Natural killer cell treated with Interleukin-12 subunit alpha and Interleukin-12 subunit beta and Interleukin-15 and Interleukin-18, amount 100 ng/mL, for 72 hours (primary cell): ENCODE data around the gene SLC9A9. TPM values are rescaled to one million over a fixed set of nuclear protein-coding genes. Genes with fewer than 3 reads are reported as not detected.

ENCODE experiments used
- ATAC-seq, 2 donors: fragments of 150-1000 bp; cut with Tn5 transposase in 1 of 2; sonication (Bioruptor Pico), chemical (Tn5 transposase) in 1 of 2; 2 replicates each; pipeline ENCODE4 v1.10.0; 2021
- DNase-seq: peaks from one replicate; pipeline ENCODE4 v3.0.0; 2022; ENCODE audit warnings: low spot score
- H3K27ac Mint-ChIP-seq, 2 donors: 1 replicate in 1 of 2; 2 replicates in 1 of 2; pipeline ENCODE4 v1.8.0; 2022; ENCODE audit warnings: mixed read lengths in 2 of 2, mild to moderate bottlenecking in 1 of 2, moderate library complexity in 1 of 2
- H3K27me3 Mint-ChIP-seq, 2 donors: 1 replicate in 1 of 2; 2 replicates in 1 of 2; pipeline ENCODE4 v1.8.0; 2022; ENCODE audit warnings: mixed read lengths in 2 of 2
- H3K36me3 Mint-ChIP-seq: one replicate; pipeline ENCODE4 v1.8.0; 2022; ENCODE audit warnings: mixed read lengths
- H3K4me1 Mint-ChIP-seq, 2 donors: 1 replicate in 1 of 2; 2 replicates in 1 of 2; pipeline ENCODE4 v1.8.0; 2022; ENCODE audit warnings: low read depth in 2 of 2, mixed read lengths in 2 of 2, mild to moderate bottlenecking in 1 of 2
- H3K4me3 Mint-ChIP-seq: one replicate; pipeline ENCODE4 v1.8.0; 2022; ENCODE audit warnings: mixed read lengths
- H3K9me3 Mint-ChIP-seq: 2 replicates; pipeline ENCODE4 v1.8.0; 2022; ENCODE audit warnings: mixed read lengths
- total RNA-seq, 2 donors: library from RNA; stranded (reverse); gene quantifications; one replicate each; pipeline ENCODE4 v1.2.3, GENCODE V29; 2022

The SLC9A9 gene
- total RNA-seq, 2 donors from 2014 or later: 11.0 to 11.9 TPM

DNA sequence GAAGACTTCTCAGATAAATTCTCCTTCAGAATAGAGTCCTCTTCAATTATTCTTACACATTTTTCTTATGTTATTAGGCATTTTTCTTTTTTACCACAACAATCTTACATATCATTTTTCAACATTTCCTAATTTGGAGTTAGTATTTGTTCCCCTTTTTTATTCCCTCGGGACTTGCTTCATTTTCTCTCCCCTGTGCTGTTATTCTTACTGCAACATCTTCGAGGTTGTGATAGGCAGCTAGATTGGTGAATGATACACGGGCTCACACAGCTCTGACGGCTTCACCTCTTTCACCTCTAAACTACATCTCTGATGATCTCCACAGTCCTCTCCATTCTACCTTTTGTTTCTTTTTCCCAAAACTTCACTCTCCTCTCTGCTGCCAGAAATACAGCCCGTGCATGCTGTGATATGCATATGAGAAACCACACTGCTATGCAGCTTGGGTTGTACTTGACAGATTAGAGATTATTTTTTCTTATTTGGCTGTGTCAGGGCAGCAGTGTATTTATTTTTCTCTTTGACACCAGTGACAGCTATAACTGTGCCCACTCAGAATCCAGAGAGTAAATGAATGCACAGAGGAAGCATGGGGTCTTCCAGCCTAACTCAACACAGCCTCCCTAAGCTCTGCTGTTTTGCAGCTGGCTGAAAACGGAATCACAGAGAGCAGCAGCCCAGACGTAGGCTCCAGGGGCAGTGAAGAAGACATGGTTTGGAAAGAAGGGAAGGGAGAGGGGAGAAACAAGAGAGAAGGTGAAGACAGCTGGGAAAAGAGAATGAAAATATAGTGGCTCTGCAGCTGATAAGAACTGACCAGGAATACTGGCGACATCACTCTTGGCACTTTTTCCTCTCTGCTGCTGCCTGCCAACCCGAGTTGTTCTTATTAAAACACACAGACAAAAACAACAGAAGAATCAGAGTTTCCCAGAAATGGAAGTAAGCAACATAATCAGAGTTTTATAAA is 61.8 kb downstream of the SLC9A9 start:
- ATAC-seq: no peak
- Mint-ChIP-seq H3K27ac (no peak overlapping the region), H3K36me3 (peaks cover 11% of the 10 kb centered on the region), H3K4me1 (peaks cover 4% of the 10 kb centered on the region in 2 donors), H3K9me3 (peaks cover 3% of the 10 kb centered on the region), H3K27me3 (no peaks in the 10 kb centered on the region), H3K4me3 (no peak overlapping the region)
- DNase-seq: no peak

DNA sequence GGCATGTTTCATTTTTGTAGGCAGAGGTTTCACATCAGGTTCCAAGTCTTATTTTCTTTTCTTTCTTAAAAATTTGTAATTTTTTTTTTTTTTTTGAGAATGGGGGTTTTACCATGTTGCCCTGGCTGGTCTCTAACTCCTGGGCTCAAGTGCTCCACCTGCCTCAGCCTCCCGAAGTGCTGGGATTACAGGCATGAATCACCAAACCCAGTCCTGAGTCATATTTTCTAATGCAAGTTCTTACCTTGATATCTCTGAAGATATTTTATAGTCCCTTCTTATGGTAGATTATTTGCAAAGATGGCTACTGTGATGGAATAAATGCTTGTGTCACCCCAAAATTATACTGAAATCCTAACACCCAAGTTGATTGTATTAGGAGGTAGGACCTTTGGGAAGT is 63.8 kb downstream of the SLC9A9 start:
- H3K27me3 Mint-ChIP-seq: no peaks in the 10 kb centered on the region

DNA sequence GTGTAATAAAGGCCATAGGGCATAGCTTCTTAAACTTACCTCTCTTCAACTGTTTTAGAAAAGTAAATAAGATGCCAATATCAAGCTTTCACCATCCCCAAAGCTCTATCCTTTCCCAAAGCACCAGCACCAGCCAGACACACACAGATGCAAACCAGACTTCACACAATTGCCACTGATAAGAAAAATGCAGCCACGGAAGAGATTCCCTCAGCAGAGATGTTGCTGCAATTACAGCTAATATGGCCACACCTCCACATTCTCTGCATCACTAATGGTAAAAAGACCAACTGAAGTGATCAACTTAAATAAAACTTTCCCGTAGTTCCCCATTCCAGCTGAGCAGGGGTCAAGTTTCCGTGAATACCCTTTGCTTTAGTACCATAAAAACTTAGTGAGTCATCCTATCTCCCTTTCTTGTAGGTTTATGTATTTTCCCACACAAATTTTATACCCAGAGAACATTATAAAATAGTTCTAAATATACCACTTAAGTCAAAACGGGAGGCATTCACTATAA is 64.4 kb downstream of the SLC9A9 start:
- Mint-ChIP-seq H3K27ac (no peak overlapping the region), H3K36me3 (peaks cover 11% of the 10 kb centered on the region), H3K4me3 (no peak overlapping the region), H3K9me3 (peaks cover 3% of the 10 kb centered on the region), H3K27me3 (no peaks in the 10 kb centered on the region), H3K4me1 (peaks cover 4% of the 10 kb centered on the region in 2 donors)
- no peak for ATAC-seq
- DNase-seq: no peak

More for the DNA sequence above, 63.8 kb downstream of the SLC9A9 start:
- Mint-ChIP-seq H3K4me3 (no peak overlapping the region), H3K4me1 (peaks cover 4% of the 10 kb centered on the region in 2 donors), H3K9me3 (peaks cover 3% of the 10 kb centered on the region), H3K27ac (no peak overlapping the region), H3K36me3 (peaks cover 11% of the 10 kb centered on the region)
- no peak for ATAC-seq
- no peak for DNase-seq

DNA sequence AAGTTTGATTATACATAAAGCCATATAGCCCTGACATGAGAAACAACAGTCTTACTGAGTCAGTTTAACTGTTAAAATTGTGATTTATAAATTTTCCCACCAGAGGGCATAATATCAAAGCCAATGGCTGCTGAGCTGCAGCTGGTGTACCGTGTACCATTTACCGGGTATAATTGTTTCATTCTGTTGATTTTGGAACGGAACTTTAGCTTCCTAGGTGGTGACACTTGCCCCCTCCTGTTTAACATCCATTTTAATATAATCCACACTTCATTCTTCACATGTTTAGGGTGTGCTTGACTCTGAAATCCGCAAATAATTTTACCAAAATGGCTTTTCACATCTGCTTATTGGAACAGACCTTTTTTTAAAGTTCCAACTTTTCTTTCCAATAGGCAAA is 72.8 kb downstream of the SLC9A9 start:
- peak; percentile 62 to 73 for ATAC-seq
- H3K4me3 Mint-ChIP-seq: no peak overlapping the region

DNA sequence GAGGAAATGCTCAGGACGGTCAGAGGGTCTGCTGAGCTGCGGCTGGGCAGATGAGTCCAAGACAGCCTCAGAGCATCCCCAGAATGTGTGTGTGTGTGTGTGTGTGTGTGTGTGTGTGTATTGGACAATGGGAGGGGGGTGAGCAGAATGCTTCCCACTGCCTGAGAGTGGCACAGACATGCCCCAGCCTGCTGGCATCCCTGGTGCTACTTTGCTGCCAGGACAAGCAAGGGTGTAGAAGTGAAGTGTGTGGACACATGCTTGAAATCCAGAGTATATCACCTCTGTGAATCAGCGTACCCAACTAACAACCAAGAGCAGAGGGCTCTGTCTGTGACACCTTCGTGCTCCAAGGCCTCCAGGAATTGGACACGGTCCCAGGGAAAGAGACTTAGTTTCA is 76.3 kb downstream of the SLC9A9 start:
- H3K9me3 Mint-ChIP-seq: no peaks in the 10 kb centered on the region
- ATAC-seq (no peak), DNase-seq (no peak)
- H3K4me1 Mint-ChIP-seq: no peaks in the 10 kb centered on the region
- no peaks in the 10 kb centered on the region for H3K27me3 Mint-ChIP-seq
- H3K36me3 Mint-ChIP-seq: no peaks in the 10 kb centered on the region
- no peak overlapping the region for H3K27ac Mint-ChIP-seq
- H3K4me3 Mint-ChIP-seq: no peak overlapping the region

More for the DNA sequence above, 72.8 kb downstream of the SLC9A9 start:
- no peaks in the 10 kb centered on the region for H3K9me3 Mint-ChIP-seq
- no peak overlapping the region for H3K27ac Mint-ChIP-seq
- no peaks in the 10 kb centered on the region for H3K4me1 Mint-ChIP-seq
- H3K27me3 Mint-ChIP-seq: no peaks in the 10 kb centered on the region
- no peaks in the 10 kb centered on the region for H3K36me3 Mint-ChIP-seq
- DNase-seq: no peak

DNA sequence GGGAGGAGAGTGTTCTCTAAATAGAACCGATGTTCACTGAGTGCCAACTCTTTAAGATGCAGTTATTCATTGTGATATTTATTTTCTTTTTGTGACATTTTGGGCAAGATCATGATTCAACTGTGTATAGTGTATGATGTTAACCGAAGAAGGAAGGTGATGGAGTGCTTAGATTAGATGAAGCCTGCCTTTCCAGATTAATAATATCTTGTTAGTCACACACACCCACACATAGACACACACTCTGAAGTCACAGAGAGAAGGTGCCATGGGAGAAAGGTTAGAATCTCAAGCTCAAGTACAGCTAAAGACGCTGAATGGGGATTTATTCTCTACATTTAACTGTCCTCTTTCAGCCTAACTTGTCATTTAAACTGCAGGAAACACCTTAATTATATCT is 77.0 kb downstream of the SLC9A9 start:
- ATAC-seq: no peak
- H3K4me1 Mint-ChIP-seq: peaks cover 0 to 1% of the 10 kb centered on the region in 2 donors
- H3K36me3 Mint-ChIP-seq: no peaks in the 10 kb centered on the region
- no peaks in the 10 kb centered on the region for H3K9me3 Mint-ChIP-seq
- DNase-seq: no peak
- no peak overlapping the region for H3K27ac Mint-ChIP-seq
- no peak overlapping the region for H3K4me3 Mint-ChIP-seq
- no peaks in the 10 kb centered on the region for H3K27me3 Mint-ChIP-seq

DNA sequence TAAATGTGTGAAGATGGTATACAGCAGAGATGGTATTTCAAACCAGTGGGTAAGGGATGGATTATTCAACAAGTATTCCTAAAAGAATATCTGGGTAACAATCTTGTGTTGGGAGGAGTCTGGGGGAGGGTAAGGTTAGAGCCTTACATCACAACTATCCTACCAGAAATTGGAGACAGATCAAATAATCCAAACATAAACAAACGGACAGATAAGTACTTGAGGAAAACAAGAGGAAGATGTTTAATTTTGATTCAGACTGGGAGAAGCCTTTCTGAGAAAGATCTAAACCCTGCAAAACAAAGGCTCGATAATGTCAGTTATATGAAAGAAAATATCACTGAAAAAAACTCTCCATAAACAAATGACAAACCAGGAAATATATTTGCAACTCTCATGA is 77.9 kb downstream of the SLC9A9 start:
- Mint-ChIP-seq H3K27me3 (no peaks in the 10 kb centered on the region), H3K36me3 (no peaks in the 10 kb centered on the region), H3K4me1 (peaks cover 0 to 5% of the 10 kb centered on the region in 2 donors), H3K4me3 (no peak overlapping the region), H3K9me3 (no peaks in the 10 kb centered on the region), H3K27ac (no peak overlapping the region)
- ATAC-seq (no peak), DNase-seq (no peak)

DNA sequence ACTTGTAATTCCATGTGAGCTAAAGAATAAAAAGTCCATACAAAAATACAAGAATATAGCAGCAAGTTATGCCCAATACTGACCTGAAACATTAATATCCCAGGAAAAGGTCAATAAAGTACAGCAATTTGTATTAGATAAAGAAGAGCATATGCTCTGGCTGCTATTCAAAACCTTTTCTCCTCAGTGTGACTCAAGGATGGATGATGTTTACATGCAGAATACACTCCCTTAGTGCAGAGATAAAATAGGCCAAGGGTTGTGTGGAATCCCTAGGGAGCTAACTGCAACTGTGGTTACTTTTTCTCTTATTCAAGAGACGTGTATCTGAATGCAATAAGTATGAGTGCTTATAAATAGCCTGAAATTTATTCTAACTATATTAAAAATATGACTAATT is 78.7 kb downstream of the SLC9A9 start:
- ATAC-seq (no peak), DNase-seq (no peak)
- no peaks in the 10 kb centered on the region for H3K27me3 Mint-ChIP-seq
- H3K4me1 Mint-ChIP-seq: peaks cover 0 to 8% of the 10 kb centered on the region in 2 donors
- no peak overlapping the region for H3K27ac Mint-ChIP-seq
- no peaks in the 10 kb centered on the region for H3K9me3 Mint-ChIP-seq
- no peak overlapping the region for H3K4me3 Mint-ChIP-seq
- no peaks in the 10 kb centered on the region for H3K36me3 Mint-ChIP-seq

DNA sequence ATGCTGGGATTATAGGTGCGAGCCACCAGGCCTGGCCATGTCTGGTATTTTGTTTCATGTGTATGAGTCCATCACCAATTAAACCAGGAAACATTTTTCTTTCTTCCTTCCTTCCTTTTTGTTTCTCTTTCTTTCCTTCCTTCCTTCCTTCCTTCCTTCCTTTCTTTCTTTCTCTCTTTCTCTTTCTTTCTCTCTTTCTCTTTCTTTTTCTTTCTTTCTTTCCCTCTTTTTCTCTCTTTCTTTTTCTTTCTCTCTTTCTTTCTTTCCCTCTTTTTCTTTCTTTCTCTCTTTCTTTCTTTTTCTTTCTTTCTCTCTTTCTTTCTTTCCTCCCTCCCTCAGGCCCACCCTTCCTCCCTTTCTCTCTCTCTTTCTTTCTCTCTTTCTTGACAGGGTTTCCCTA is 83.4 kb downstream of the SLC9A9 start:
- H3K36me3 Mint-ChIP-seq: no peaks in the 10 kb centered on the region
- DNase-seq (no peak), ATAC-seq (no peak)
- H3K4me3 Mint-ChIP-seq: no peak overlapping the region
- no peaks in the 10 kb centered on the region for H3K27me3 Mint-ChIP-seq
- peaks cover 0 to 8% of the 10 kb centered on the region in 2 donors for H3K4me1 Mint-ChIP-seq
- H3K9me3 Mint-ChIP-seq: no peaks in the 10 kb centered on the region
- H3K27ac Mint-ChIP-seq: no peak overlapping the region

DNA sequence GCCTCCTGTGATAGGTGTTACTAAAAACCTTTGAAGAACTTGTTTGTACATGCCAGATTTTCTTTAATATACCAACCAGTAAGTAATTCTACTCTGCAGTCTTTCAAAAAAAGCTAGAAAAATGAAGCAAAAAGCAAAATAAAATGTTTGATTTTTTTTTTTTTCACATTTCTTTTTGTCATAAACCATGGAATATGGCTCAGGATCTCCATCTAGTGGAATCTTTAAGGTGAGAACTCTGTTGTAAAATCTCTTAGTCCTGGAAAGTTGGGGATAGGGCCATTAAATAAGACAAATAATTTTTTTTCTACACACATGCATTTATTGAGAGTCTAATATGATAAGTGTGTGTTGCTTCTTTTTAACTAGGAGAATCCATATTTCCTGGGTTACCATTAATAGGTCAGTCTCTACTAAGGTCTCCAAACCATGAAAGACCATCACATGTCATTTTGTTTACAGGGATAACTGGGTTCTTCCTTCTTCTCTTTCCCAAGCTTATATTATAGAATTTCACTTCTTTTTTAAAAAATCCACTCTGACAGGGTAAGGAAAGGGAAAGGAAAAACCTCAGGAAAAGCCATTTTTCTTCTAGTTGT is 84.6 kb downstream of the SLC9A9 start:
- DNase-seq (no peak), ATAC-seq (no peak)
- no peak overlapping the region for H3K27ac Mint-ChIP-seq
- H3K4me3 Mint-ChIP-seq: no peak overlapping the region
- no peaks in the 10 kb centered on the region for H3K27me3 Mint-ChIP-seq
- no peaks in the 10 kb centered on the region for H3K36me3 Mint-ChIP-seq
- no peaks in the 10 kb centered on the region for H3K9me3 Mint-ChIP-seq
- peaks cover under 1 to 8% of the 10 kb centered on the region in 2 donors for H3K4me1 Mint-ChIP-seq

DNA sequence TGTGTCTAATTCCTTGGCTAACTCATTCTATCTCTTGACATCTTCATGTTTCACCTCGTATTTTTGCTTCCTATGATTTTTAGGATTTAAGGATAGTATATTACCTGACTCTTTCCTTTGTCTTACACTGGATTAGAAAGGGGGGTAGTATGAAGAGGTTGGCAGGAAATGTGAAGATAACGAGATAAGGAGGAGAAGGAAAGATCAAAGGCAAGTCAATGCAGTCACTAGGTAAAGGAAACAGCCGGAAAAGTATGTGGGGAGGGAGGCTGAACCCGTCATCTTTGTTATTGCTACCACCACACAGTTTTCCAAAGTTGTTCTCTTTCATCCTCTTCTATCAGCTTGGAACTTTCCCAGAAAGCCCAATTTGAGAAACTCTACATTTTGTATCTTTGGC is 90.6 kb downstream of the SLC9A9 start:
- no peak overlapping the region for H3K27ac Mint-ChIP-seq
- peaks cover 4 to 10% of the 10 kb centered on the region in 2 donors for H3K4me1 Mint-ChIP-seq
- no peak overlapping the region for H3K4me3 Mint-ChIP-seq
- H3K36me3 Mint-ChIP-seq: no peaks in the 10 kb centered on the region
- ATAC-seq (no peak), DNase-seq (no peak)
- H3K9me3 Mint-ChIP-seq: no peaks in the 10 kb centered on the region
- no peaks in the 10 kb centered on the region for H3K27me3 Mint-ChIP-seq

DNA sequence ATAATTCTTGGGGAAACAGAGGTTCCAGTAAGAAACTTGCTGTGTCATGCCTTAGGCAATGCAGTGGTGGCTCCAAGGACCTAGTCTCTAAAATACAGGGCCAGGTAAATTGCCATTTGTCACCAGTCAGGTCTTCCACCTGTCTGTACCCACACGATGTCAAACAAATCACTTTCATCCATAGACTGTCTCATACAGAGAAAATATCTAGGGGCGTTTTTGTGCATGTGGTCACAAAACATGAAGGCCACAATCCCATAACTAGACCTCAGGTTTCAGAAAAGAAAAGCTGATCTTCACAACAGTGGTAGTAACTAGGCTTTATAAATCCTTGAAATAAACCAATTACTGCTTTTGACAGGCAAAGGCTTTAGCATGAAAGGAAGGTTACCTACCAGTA is 92.3 kb downstream of the SLC9A9 start:
- H3K4me1 Mint-ChIP-seq: peaks cover 10 to 16% of the 10 kb centered on the region in 2 donors
- ATAC-seq: no peak
- no peak overlapping the region for H3K4me3 Mint-ChIP-seq
- no peak overlapping the region for H3K27ac Mint-ChIP-seq
- H3K27me3 Mint-ChIP-seq: no peaks in the 10 kb centered on the region
- DNase-seq: no peak
- no peaks in the 10 kb centered on the region for H3K9me3 Mint-ChIP-seq
- no peaks in the 10 kb centered on the region for H3K36me3 Mint-ChIP-seq

DNA sequence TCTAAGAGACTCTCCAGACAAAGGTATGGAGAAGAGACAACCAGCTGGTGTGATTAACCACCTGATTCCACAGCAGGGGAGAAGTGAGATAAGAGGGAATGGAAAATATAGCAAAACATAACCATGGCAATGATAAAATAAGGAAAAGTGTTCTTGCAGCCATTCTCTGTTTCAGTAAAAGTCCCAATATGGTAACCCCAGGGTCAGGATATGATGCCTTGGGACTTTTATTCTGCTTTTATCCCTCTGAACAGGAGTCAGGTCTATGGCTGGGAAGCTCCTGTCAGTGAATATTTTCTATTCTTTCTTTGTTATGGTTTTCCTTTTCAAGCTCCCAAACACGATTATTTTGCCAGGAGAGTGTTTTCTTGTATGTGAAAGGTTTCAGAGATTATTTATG is 94.2 kb downstream of the SLC9A9 start:
- Mint-ChIP-seq H3K27ac (no peak overlapping the region), H3K9me3 (no peaks in the 10 kb centered on the region), H3K4me1 (peaks cover 10 to 16% of the 10 kb centered on the region in 2 donors), H3K4me3 (no peak overlapping the region), H3K36me3 (no peaks in the 10 kb centered on the region), H3K27me3 (no peaks in the 10 kb centered on the region)
- ATAC-seq: no peak
- DNase-seq: no peak

DNA sequence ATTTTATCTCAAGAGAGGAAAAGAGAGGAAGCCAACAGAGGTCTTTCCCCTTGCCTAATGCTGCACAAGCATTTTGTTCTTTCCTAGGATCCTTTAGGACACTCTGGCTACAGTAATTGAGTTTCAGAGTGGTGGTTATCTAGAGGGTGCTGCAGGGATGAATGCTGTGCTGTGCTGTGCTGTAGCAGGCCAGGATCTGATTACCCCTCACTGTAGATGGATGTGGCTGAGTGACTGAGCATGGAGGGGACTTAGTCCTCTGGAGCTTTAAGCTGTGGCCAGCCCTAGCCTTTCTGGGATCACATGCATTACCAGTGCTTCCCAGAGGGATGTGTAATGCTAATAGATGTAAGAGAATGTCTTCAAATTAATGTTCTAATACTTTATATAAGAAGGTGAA is 94.8 kb downstream of the SLC9A9 start:
- H3K27me3 Mint-ChIP-seq: no peaks in the 10 kb centered on the region

More for the DNA sequence above, 94.8 kb downstream of the SLC9A9 start:
- Mint-ChIP-seq H3K36me3 (no peaks in the 10 kb centered on the region), H3K27ac (no peak overlapping the region), H3K9me3 (no peaks in the 10 kb centered on the region), H3K4me1 (peaks cover 8 to 14% of the 10 kb centered on the region in 2 donors), H3K4me3 (no peak overlapping the region)
- no peak for DNase-seq
- no peak for ATAC-seq
